Ammon's horn (tissue), 1 donor: Measurements from ENCODE around the gene SP2.

Source experiments
- DNase-seq: peaks from one replicate; pipeline ENCODE4 v3.0.0-alpha.2; 2016; ENCODE audit warnings: low spot score

Gene SP2

GRCh38 chr17:47889734-47890529 lies 6.1 kb upstream of the SP2 start:
- peak; percentile 87 for DNase-seq

- no peak for DNase-seq
Observed at GRCh38 chr17:47891545-47892088, 4.4 kb upstream of the SP2 start.

GRCh38 chr17:47894498-47895346 lies 1.3 kb upstream of the SP2 start:
- no peak for DNase-seq

- no peak for DNase-seq
Observed at GRCh38 chr17:47895347-47895855, 635 bp upstream of the SP2 start.

- no peak for DNase-seq
Observed at GRCh38 chr17:47896672-47897490, 845 bp downstream of the SP2 start.

GRCh38 chr17:47897561-47897960 lies 1.5 kb downstream of the SP2 start:
- DNase-seq: no peak

- DNase-seq: no peak
Observed at GRCh38 chr17:47898241-47898640, 2.2 kb downstream of the SP2 start.

- DNase-seq: no peak
Observed at GRCh38 chr17:47899643-47900042, 3.6 kb downstream of the SP2 start.

GRCh38 chr17:47901423-47901822 lies 5.4 kb downstream of the SP2 start:
- DNase-seq: no peak

GRCh38 chr17:47902039-47902744 lies 6.2 kb downstream of the SP2 start:
- no peak for DNase-seq

GRCh38 chr17:47905221-47905733 lies 9.2 kb downstream of the SP2 start:
- peak; percentile 83 for DNase-seq

- no peak for DNase-seq
Observed at GRCh38 chr17:47906443-47906842, 10.4 kb downstream of the SP2 start.

- no peak for DNase-seq
Observed at GRCh38 chr17:47907932-47908562, 12.0 kb downstream of the SP2 start.

- no peak for DNase-seq
Observed at GRCh38 chr17:47913050-47913449, 17.0 kb downstream of the SP2 start.

GRCh38 chr17:47914306-47914948 lies 18.4 kb downstream of the SP2 start:
- no peak for DNase-seq

GRCh38 chr17:47915776-47916398 lies 19.9 kb downstream of the SP2 start:
- no peak for DNase-seq

GRCh38 chr17:47916489-47917208 lies 20.6 kb downstream of the SP2 start:
- no peak for DNase-seq

GRCh38 chr17:47917581-47917980 lies 21.5 kb downstream of the SP2 start:
- DNase-seq: no peak

GRCh38 chr17:47918006-47918405 lies 22.0 kb downstream of the SP2 start:
- DNase-seq: no peak
